ENCODE measurements around the gene FZD2. TPM values are rescaled to one million over a fixed set of nuclear protein-coding genes. Genes with fewer than 3 reads are reported as not detected.
"Not testable (repeated sequence)": the region's sequence is repeated elsewhere in the genome, so short reads cannot be mapped to it uniquely, and the experiment has no call there.

The FZD2 gene
- total RNA-seq, 1 donor from 2014 or later: 7.4 TPM

DNA sequence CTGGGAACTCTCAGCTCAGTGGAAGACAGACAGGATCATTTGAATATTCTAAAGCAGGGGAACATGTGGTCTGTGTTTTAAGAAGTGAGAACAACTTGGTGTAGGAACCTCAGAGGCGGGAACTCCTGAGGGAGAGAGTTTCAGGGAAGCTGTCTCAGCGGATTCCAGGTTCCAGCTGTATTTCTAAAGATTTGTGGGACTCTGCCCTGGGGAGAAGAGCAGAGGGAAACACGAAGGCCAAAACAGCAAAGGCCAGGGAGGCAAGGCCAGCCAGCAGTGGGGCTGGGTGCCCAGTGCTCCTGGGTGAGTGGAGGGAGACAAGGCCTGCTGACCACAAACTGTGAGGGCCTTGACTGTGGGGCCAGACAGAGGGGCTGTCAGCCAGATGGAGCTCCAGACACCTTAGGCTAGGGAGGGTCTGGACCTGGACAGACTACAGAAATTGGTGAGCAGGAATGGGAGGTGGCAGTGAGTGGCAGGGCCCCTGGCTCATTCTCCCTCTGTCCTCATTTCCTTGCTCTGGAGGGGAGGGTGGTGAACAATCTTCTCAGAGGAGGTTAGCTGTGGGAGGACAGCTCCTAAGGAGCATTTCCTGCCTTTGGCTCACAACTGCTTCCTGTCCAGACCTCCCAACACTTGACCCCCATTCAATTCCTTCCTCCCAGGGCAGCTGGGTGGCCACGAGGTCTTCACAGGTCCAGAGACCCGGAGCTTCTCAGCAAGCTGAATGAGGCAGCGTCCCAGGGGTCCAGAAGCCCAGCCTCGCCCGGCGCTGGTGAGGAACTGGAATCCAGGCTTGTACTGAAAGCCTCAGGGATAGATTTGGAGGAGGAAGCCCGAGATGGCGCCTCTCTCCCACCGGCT, 21.0 kb upstream of the FZD2 start:
- DNase-seq (no peak), ATAC-seq (no peak)
- intact Hi-C loops (cut with DNase I): no loop called here
- Histone ChIP-seq H3K9me3 (no peaks in the 10 kb centered on the region), H3K27me3 (ENCODE audit: low read depth) (peaks cover 8% of the 10 kb centered on the region), H3K27ac (peak overlapping the region; percentile 46), H3K4me3 (no peak overlapping the region), H3K4me1 (peaks cover 12% of the 10 kb centered on the region), H3K36me3 (no peaks in the 10 kb centered on the region)
- TF ChIP-seq, protein P1, sequence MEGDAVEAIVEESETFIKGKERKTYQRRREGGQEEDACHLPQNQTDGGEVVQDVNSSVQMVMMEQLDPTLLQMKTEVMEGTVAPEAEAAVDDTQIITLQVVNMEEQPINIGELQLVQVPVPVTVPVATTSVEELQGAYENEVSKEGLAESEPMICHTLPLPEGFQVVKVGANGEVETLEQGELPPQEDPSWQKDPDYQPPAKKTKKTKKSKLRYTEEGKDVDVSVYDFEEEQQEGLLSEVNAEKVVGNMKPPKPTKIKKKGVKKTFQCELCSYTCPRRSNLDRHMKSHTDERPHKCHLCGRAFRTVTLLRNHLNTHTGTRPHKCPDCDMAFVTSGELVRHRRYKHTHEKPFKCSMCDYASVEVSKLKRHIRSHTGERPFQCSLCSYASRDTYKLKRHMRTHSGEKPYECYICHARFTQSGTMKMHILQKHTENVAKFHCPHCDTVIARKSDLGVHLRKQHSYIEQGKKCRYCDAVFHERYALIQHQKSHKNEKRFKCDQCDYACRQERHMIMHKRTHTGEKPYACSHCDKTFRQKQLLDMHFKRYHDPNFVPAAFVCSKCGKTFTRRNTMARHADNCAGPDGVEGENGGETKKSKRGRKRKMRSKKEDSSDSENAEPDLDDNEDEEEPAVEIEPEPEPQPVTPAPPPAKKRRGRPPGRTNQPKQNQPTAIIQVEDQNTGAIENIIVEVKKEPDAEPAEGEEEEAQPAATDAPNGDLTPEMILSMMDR (IDR thresholded peaks at IDR 0.05): no peak

GRCh38 chr17:44537922-44538321, 19.4 kb upstream of the FZD2 start:
- H3K4me3 ChIP-seq; H3K9me3 ChIP-seq; H3K36me3 ChIP-seq; intact Hi-C loops (cut with DNase I); ATAC-seq; DNase-seq; H3K27ac ChIP-seq: not testable (repeated sequence)
- Histone ChIP-seq H3K27me3 (ENCODE audit: low read depth) (peaks cover 14% of the 10 kb centered on the region), H3K4me1 (peaks cover 12% of the 10 kb centered on the region)

- intact Hi-C loops (cut with DNase I): no loop called here
- Histone ChIP-seq H3K4me3 (no peak overlapping the region), H3K27me3 (ENCODE audit: low read depth) (peaks cover 14% of the 10 kb centered on the region), H3K36me3 (no peaks in the 10 kb centered on the region), H3K4me1 (peaks cover 5% of the 10 kb centered on the region), H3K27ac (no peak overlapping the region), H3K9me3 (no peaks in the 10 kb centered on the region)
- DNase-seq (no peak), ATAC-seq (no peak)
- TF ChIP-seq, protein P1 (IDR thresholded peaks at IDR 0.05): no peak
Measured at GRCh38 chr17:44539673-44540072, 17.6 kb upstream of the FZD2 start.

- DNase-seq (no peak), ATAC-seq (no peak)
- no peak overlapping the region for H3K4me3 ChIP-seq
- no peaks in the 10 kb centered on the region for H3K36me3 ChIP-seq
- TF ChIP-seq, protein P1 (IDR thresholded peaks at IDR 0.05): no peak
- no peak overlapping the region for H3K27ac ChIP-seq
- peaks cover 5% of the 10 kb centered on the region for H3K4me1 ChIP-seq
- H3K27me3 ChIP-seq (ENCODE audit: low read depth): peaks cover 14% of the 10 kb centered on the region
- intact Hi-C loops (cut with DNase I): no loop called here
- no peaks in the 10 kb centered on the region for H3K9me3 ChIP-seq
Measured at GRCh38 chr17:44540246-44541084, 16.8 kb upstream of the FZD2 start.

- Histone ChIP-seq H3K9me3 (no peaks in the 10 kb centered on the region), H3K27me3 (ENCODE audit: low read depth) (peaks cover 14% of the 10 kb centered on the region), H3K36me3 (no peaks in the 10 kb centered on the region), H3K4me1 (no peaks in the 10 kb centered on the region), H3K4me3 (no peak overlapping the region), H3K27ac (no peak overlapping the region)
- TF ChIP-seq, protein P1 (IDR thresholded peaks at IDR 0.05): no peak
- intact Hi-C loops (cut with DNase I): no loop called here
- ATAC-seq (no peak), DNase-seq (no peak)
Measured at GRCh38 chr17:44541884-44542581, 15.3 kb upstream of the FZD2 start.
